HL-60/S4 treated with phorbol 12-myristate 13-acetate at 8.2 ng/mL for 4 days and 3 days (cell line): ENCODE measurements around the gene DESI1.
"Not testable (repeated sequence)": the region's sequence is repeated elsewhere in the genome, so short reads cannot be mapped to it uniquely, and the experiment has no call there.

Experiments used
- in situ Hi-C: fragments of 300-500 bp; cut with MboI; formaldehyde crosslinking; loops from 2 replicates; pipeline ENCODE4 v1.15.0; 2022; ENCODE audit warnings: low sequenced_read_pairs

The DESI1 gene

GRCh38 chr22:41620589-41621098, at the start of gene DESI1:
DESI1 (minus strand) TSS chr22:41621043; CDS start chr22:41620839, 204 bp downstream.
- in situ Hi-C loops = no loop called here

DNA sequence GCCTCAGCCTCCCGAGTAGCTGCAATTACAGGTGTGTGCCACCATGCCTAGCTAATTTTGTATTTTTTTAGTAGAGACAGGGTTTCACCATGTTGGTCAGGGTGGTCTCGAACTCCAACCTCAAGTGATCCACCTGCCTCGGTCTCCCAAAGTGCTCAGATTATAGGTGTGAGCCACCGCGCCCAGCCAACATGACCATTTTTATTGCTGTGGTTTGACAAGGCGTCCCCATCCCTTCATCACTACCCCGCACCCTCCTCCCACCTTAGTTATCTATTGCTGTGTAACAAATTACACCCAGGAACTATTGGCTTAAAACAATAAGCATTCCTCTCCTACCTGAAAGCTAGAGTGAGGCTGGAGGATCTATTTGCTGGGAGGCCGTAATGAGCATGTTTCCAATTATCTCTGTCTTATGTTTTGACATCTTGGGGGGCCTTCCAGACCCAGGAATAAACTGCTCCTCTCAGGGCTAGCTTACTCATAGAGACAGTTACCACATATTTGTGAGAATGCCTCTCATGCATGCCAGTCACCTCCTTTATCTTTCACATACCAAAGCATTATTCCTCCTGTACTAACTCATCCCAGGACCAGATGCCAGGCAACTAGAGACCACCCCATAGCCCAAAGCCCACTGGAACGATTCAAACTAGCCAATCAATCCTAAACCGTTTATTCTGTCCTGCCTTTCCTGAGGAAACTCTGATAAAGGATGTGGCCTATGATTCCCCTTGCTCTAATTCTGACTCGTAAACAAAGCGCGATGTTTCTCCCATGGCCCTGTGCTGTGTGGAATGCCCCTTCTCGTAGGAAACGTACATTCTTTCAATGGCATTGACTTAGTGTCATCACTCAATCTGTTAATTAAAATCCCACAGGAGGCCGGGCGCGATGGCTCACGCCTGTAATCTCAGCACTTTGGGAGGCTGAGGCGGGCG, 48.4 kb upstream of the DESI1 start:
- in situ Hi-C loops = no loop called here

DNA sequence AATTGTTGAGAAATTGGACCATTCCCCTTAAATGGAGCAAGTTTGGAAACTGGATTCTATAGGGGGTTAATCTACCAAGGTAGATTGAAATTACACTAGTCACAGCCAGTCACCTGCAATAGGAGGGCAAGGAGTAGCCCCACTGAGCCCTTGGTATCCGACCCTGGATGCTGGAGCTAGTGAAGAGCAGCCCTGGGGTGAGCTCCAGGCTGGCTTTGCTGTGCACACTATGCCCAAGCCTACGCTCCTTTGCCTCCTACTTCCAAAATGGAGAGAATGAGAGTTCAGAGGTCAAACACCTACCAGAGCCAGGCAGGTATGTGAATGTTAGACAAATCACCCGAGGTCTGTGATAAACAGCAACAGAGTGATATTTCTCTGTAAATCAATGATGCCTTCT, 44.1 kb upstream of the DESI1 start:
- in situ Hi-C loops = no loop called here

GRCh38 chr22:41664490-41664889, 43.6 kb upstream of the DESI1 start:
- in situ Hi-C loops = no loop called here

- in situ Hi-C loops = not testable (repeated sequence)
These were observed 42.8 kb upstream of the DESI1 start for GRCh38 chr22:41663594-41663993.

DNA sequence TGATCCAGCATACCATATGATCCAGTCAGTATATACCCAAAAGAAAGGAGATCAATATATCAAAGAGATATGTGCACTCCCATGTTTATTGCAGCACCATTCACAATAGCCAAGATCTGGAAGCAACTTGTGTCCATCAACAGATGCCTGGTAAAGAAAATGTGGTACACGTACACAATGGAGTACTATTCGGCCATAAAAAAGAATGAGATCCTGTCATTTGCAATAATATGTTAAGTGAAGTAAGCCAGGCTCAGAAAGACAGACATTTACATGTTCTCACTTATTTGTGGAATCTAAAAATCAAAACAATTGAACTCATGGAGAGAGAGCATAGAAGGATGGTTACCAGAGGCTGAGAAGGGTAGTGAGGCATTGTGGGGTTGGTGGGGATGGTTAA, 40.9 kb upstream of the DESI1 start:
- in situ Hi-C loops = no loop called here

GRCh38 chr22:41661088-41661487, 40.2 kb upstream of the DESI1 start:
- in situ Hi-C loops = no loop called here

GRCh38 chr22:41660416-41660815, 39.6 kb upstream of the DESI1 start:
- in situ Hi-C loops = no loop called here

DNA sequence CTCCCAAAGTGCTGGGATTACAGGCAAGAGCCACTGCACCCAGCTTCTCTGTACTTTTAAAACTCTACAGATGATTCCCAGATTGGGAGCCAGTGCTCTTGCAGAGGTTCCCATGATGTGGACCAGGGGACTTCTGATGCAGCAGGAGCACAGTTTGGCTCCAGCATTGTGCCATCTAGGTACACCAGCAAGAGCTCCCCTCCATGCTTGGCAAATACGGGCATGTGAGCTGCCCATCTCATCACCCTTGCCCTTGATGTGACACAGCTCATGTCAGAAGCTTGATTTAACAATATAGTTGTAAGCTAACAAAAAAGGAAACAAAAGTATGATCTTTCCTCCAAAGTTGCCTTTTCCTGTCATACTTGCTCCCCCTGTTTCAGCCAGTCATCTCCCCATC, 39.1 kb upstream of the DESI1 start:
- in situ Hi-C loops = no loop called here

- in situ Hi-C loops = no loop called here
These were observed 38.0 kb upstream of the DESI1 start for GRCh38 chr22:41658869-41659268.

GRCh38 chr22:41657709-41658108, 36.9 kb upstream of the DESI1 start:
- in situ Hi-C loops = no loop called here

GRCh38 chr22:41656556-41656955, 35.7 kb upstream of the DESI1 start:
- in situ Hi-C loops = no loop called here

DNA sequence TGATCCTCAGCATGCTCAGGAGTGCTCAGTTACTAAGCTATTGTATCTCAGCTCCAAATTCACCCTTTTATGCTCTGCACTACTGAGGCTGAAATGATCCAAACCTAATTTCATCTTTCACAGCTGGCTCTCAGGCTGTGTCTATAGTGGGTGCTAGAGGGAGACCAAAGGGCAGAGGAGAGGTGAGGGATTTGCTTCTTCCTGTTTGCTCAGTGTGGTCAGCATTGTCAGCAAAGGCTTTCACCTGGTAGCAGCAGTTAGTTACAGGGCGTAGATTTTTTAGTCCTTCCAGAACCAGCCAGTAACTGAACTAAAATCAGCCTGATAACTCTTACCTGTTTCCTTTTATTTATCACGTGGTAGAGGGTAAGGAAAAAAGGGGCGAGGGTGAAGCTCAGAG, 33.5 kb upstream of the DESI1 start:
- in situ Hi-C loops = no loop called here

GRCh38 chr22:41650821-41651220, 30.0 kb upstream of the DESI1 start:
- in situ Hi-C loops = no loop called here

DNA sequence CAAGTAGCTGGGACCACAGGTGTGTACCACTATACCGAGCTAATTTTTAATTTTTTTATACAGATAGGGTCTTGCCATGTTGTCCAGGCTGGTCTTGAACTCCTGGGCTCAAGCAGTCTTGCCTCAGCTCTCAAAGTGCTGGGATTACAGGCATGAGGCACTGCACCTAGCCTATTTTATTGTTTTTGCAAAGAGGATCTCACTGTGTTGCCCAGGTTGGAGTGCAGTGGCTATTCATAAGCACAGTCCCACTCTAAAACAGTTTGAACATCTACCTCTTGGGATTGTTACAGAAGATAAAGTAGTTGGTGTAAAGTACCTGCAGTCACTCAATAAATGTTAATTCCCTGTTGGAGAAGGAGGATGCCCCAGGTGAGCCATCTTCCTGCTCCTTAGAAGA, 29.4 kb upstream of the DESI1 start:
- in situ Hi-C loops = no loop called here

- in situ Hi-C loops = loop anchor here (25.0 kb wide), 1 partner anchor 486 kb away; no protein-coding TSS in a partner anchor
These were observed 27.6 kb upstream of the DESI1 start for GRCh38 chr22:41648432-41648831.

DNA sequence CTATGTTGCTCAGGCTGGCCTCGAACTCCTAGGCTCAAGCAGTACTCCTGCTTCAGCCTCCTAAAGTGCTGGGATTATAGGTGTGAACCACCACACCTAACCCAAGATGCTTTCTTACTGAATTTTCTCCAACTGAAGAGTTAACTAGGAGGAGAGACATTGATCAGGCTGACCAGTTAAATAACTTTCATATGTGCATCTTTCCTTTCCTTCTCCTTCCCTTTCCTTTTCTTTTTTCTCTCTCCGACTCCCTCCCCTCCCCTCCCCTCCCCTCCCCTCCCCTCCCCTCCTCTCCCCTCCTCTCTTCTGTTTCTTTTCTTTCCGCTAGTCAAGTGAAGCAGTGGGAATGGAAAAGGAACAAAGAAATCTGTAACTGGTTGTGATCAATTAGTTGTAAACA, 26.9 kb upstream of the DESI1 start:
- in situ Hi-C loops = loop anchor here (25.0 kb wide), 1 partner anchor 485 kb away; no protein-coding TSS in a partner anchor

- in situ Hi-C loops = loop anchor here (25.0 kb wide), 1 partner anchor 480 kb away; no protein-coding TSS in a partner anchor
These were observed 21.7 kb upstream of the DESI1 start for GRCh38 chr22:41642331-41643110.

- in situ Hi-C loops = loop anchor here (25.0 kb wide), 1 partner anchor 480 kb away; no protein-coding TSS in a partner anchor
These were observed 21.0 kb upstream of the DESI1 start for GRCh38 chr22:41641854-41642253.

DNA sequence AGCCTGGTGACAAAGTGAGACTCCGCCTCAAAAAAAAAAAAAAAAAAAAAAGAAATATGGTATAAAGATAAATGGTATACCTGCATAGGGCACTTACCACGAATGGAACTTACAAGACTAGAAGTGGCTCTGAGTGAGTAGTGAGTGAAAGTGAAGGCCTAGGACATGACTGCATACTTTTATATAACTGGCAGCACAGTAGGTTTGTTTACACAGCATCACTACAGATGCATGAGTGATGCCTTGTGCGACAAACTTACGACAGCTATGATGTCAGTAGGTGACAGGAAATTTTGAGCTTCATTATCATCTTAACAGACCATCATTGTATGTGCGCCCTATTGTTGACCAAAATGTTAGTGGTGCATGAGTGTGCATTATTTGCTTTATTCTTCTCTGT, 17.9 kb upstream of the DESI1 start:
- in situ Hi-C loops = loop anchor here (25.0 kb wide), 1 partner anchor 476 kb away; no protein-coding TSS in a partner anchor

- in situ Hi-C loops = loop anchor here (25.0 kb wide), 1 partner anchor 476 kb away; no protein-coding TSS in a partner anchor
These were observed 17.3 kb upstream of the DESI1 start for GRCh38 chr22:41638124-41638523.
